MM.1S (cell line): ENCODE data around the gene FITM2.

Experiments
- CTCF ChIP-seq: fragments of 300-600 bp; sonication (generic); IDR thresholded peaks from 2 replicates; pipeline ENCODE4 v1.5.1; 2016; ENCODE audit warnings: antibody characterized with exemption, low read length, mixed read lengths
- EZH2 ChIP-seq: fragments of 300-600 bp; sonication (generic); optimal IDR thresholded peaks from 2 replicates; pipeline ENCODE3; 2017; ENCODE audit warnings: low read depth, mild to moderate bottlenecking, antibody characterized with exemption, low read length, mixed read lengths

- no peak for TF ChIP-seq CTCF
- no peak for TF ChIP-seq EZH2
Measured at GRCh38 chr20:44350567-44350966, 39.6 kb upstream of the FITM2 start.
